Liver (tissue), 9 donors: ENCODE data around the gene UBE2E2. TPM values are rescaled to one million over a fixed set of nuclear protein-coding genes. Genes with fewer than 3 reads are reported as not detected.

Experiments used
- DNase-seq: peaks from one replicate; pipeline ENCODE4 v3.0.0-alpha.2; 2017; ENCODE audit warnings: low spot score
- H3K27ac ChIP-seq, 2 donors: one replicate each; pipeline ENCODE4 v1.7.0; 2013; ENCODE audit warnings: inconsistent platforms in 2 of 2, low read length in 2 of 2, control low read depth in 1 of 2, low read depth in 1 of 2, mild to moderate bottlenecking in 1 of 2
- H3K27me3 ChIP-seq, 4 donors: one replicate each; pipeline versions ENCODE4 v1.6.1 to v1.7.0; 2013; ENCODE audit warnings: low read length in 3 of 4, inconsistent platforms in 1 of 4, mild to moderate bottlenecking in 1 of 4, moderate library complexity in 1 of 4; ENCODE audit not compliant: control insufficient read depth in 4 of 4, insufficient read depth in 4 of 4
- H3K36me3 ChIP-seq, 4 donors: one replicate each; pipeline versions ENCODE4 v1.6.1 to v1.7.0; 2013; ENCODE audit warnings: low read length in 3 of 4, mild to moderate bottlenecking in 3 of 4, low read depth in 1 of 4, moderate library complexity in 1 of 4; ENCODE audit not compliant: control insufficient read depth in 4 of 4, insufficient read depth in 3 of 4
- H3K4me1 ChIP-seq, 4 donors: one replicate each; pipeline versions ENCODE4 v1.6.1 to v1.7.0; 2013; ENCODE audit warnings: low read length in 3 of 4, mild to moderate bottlenecking in 3 of 4, moderate library complexity in 1 of 4; ENCODE audit not compliant: control insufficient read depth in 4 of 4, insufficient read depth in 4 of 4
- H3K4me3 ChIP-seq, 3 donors: one replicate each; pipeline versions ENCODE4 v1.6.1 to v1.7.0; 2013; ENCODE audit warnings: low read length in 3 of 3, control low read depth in 1 of 3, low read depth in 1 of 3, mild to moderate bottlenecking in 1 of 3
- H3K9ac ChIP-seq, 2 donors: one replicate each; pipeline ENCODE4 v1.7.0; 2013; ENCODE audit warnings: low read length in 2 of 2, mild to moderate bottlenecking in 2 of 2, moderate library complexity in 2 of 2, control low read depth in 1 of 2, low read depth in 1 of 2
- H3K9me3 ChIP-seq, 4 donors: one replicate each; pipeline versions ENCODE4 v1.6.1 to v1.7.0; 2013; ENCODE audit warnings: low read length in 3 of 4; ENCODE audit not compliant: control insufficient read depth in 4 of 4
- ATF3 ChIP-seq: IDR thresholded peaks from 2 replicates; pipeline ENCODE4 v1.6.1; 2016; ENCODE audit warnings: antibody characterized with exemption
- EGR1 ChIP-seq, 2 donors: IDR thresholded peaks; 2 replicates each; pipeline ENCODE4 v1.6.1; 2016 to 2018; ENCODE audit warnings: antibody characterized with exemption in 2 of 2, low read depth in 2 of 2
- FOXA1 ChIP-seq: IDR thresholded peaks from 2 replicates; pipeline ENCODE4 v1.6.1; 2016; ENCODE audit warnings: antibody characterized with exemption
- FOXA2 ChIP-seq: IDR thresholded peaks from 2 replicates; pipeline ENCODE4 v1.6.1; 2016; ENCODE audit warnings: antibody characterized with exemption
- GABPA ChIP-seq, 2 donors: IDR thresholded peaks in 1 of 2; conservative IDR thresholded peaks in 1 of 2; 2 replicates each; pipeline ENCODE4 v1.6.1; 2016; ENCODE audit warnings: antibody characterized with exemption in 2 of 2, mild to moderate bottlenecking in 1 of 2, moderate library complexity in 1 of 2
- HNF4A ChIP-seq, 2 donors: conservative IDR thresholded peaks; 2 replicates each; pipeline ENCODE4 v1.6.1; 2016; ENCODE audit warnings: antibody characterized with exemption in 2 of 2, mild to moderate bottlenecking in 2 of 2
- JUND ChIP-seq, 2 donors: IDR thresholded peaks; 2 replicates each; pipeline ENCODE4 v1.6.1; 2016; ENCODE audit warnings: antibody characterized with exemption in 2 of 2
- NR2F2 ChIP-seq: IDR thresholded peaks from 2 replicates; pipeline ENCODE4 v1.6.1; 2016; ENCODE audit warnings: antibody characterized with exemption
- RAD21 ChIP-seq, 2 donors: IDR thresholded peaks; 2 replicates each; pipeline ENCODE4 v1.6.1; 2016; ENCODE audit warnings: antibody characterized with exemption in 2 of 2, mild to moderate bottlenecking in 2 of 2
- REST ChIP-seq: IDR thresholded peaks from 2 replicates; pipeline ENCODE4 v1.6.1; 2016; ENCODE audit warnings: antibody characterized with exemption, mild to moderate bottlenecking
- RXRA ChIP-seq, 2 donors: IDR thresholded peaks; 2 replicates each; pipeline ENCODE4 v1.6.1; 2017 to 2018; ENCODE audit warnings: antibody characterized with exemption in 2 of 2, mild to moderate bottlenecking in 1 of 2
- SP1 ChIP-seq: IDR thresholded peaks from 2 replicates; pipeline ENCODE4 v1.6.1; 2018; ENCODE audit warnings: antibody characterized with exemption, mild to moderate bottlenecking
- TAF1 ChIP-seq: conservative IDR thresholded peaks from 2 replicates; pipeline ENCODE4 v1.6.1; 2016; ENCODE audit warnings: antibody characterized with exemption, mild to moderate bottlenecking
- YY1 ChIP-seq: IDR thresholded peaks from 2 replicates; pipeline ENCODE4 v1.6.1; 2016; ENCODE audit warnings: antibody characterized with exemption, mild to moderate bottlenecking
- WGBS: extraction: QIAGEN DNeasy Blood & Tissue Kit; methylation state at CpG from one replicate; pipeline ENCODE4 v1.1.7; 2013; 5-methylcytosine and 5-hydroxymethylcytosine counted together
- polyA plus RNA-seq, 2 donors: library from polyadenylated mRNA; stranded (reverse) in 1 of 2; unstranded in 1 of 2; fragments of 200-250 nt in 1 of 2; fragments of >200 nt in 1 of 2; fragmentation: Nextera tagmentation in 1 of 2; extraction: Ambion mirVana in 1 of 2; gene quantifications; one replicate each; pipeline versions ENCODE4 v1.2.1 to v1.2.3, GENCODE V29; 2013 to 2015
- total RNA-seq, 2 donors: library from RNA; depleted of rRNA; stranded (reverse); fragments of >200 nt; gene quantifications; one replicate each; pipeline ENCODE4 v1.2.3, GENCODE V29; 2014
- TF ChIP-seq, protein P1 (sequence below): fragments of 150-350 bp; IDR thresholded peaks from 2 replicates; pipeline ENCODE4 v1.5.1; 2017; ENCODE audit warnings: improper control_type of control experiment, low read depth, low read length; ENCODE audit not compliant: missing input control
- TF ChIP-seq, protein P2 (sequence below): IDR thresholded peaks from 2 replicates; pipeline ENCODE4 v1.6.1; 2016; ENCODE audit warnings: antibody characterized with exemption
- TF ChIP-seq, protein P3 (sequence below): IDR thresholded peaks from 2 replicates; pipeline ENCODE4 v1.6.1; 2016; ENCODE audit warnings: antibody characterized with exemption
- donor health status: healthy.
- donor health status: healthy.
- donor health status: healthy.
- donor health status: healthy.
- donor health status: healthy.

Gene UBE2E2
- total and polyA plus RNA-seq, 4 donors = 9.0 to 27.8 (median 16.8) TPM

DNA sequence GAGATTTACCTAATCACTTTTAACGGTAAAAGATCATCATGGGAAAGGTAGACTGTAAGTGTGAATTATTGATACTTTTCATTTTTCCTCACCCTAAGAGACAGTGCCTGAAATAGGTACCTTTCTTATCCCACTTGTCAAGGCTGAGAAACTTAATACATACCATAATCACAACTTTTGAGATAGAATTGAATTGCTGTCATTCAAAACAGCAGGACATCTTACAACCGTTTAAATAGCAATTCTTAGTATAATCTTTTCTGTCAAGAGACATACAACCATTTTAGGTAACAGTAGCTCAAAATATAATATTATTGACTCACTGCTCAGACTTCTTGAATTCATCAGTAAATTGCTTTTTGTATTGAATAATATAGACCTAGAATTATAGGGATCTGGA, 10.7 kb downstream of the UBE2E2 start:
- H3K4me3 ChIP-seq = no peak overlapping the region
- H3K9me3 ChIP-seq = no peaks in the 10 kb centered on the region
- no peaks in the 10 kb centered on the region for H3K27me3 ChIP-seq
- 67% methylated on average over 2 of the region's 2 CpGs for WGBS
- peaks cover 0 to 9% (median 6%) of the 10 kb centered on the region in 4 donors for H3K4me1 ChIP-seq
- H3K9ac ChIP-seq = no peak overlapping the region
- no peaks in the 10 kb centered on the region for H3K36me3 ChIP-seq
- no peak for DNase-seq
- TF ChIP-seq FOXA2 (no peak), SP1 (no peak), RAD21 (IDR thresholded peaks at IDR 0.05) (no peak)
- no peak overlapping the region for H3K27ac ChIP-seq

- WGBS = 79% methylated on average over 5 of the region's 5 CpGs
- no peaks in the 10 kb centered on the region for H3K36me3 ChIP-seq
- no peak for DNase-seq
These were observed 14.9 kb downstream of the UBE2E2 start for GRCh38 chr3:23217872-23218554.

DNA sequence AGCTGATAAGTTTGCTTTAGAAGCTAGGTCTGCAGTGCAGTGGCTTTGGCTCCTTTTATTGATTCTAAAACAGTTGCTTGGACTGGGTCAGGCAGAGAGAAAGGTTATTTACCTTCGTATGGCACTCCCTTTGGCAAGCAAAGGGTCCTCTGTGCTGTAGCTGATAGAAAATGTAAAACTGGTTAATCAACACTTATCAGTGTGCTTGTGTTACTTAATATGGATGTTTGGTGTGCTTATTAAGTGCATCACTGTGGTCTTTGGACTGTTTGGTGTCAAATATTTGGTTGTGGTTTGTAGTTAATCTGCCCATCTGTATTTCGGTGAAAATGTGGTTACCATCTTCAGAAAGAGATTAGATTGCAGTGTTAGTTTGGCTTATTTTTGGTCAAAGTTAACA, 16.0 kb downstream of the UBE2E2 start:
- no peaks in the 10 kb centered on the region for H3K9me3 ChIP-seq
- H3K36me3 ChIP-seq = no peaks in the 10 kb centered on the region
- no peak overlapping the region for H3K4me3 ChIP-seq
- peaks cover 0 to 12% (median 5%) of the 10 kb centered on the region in 4 donors for H3K4me1 ChIP-seq
- no peak for DNase-seq
- H3K27ac ChIP-seq = no peak overlapping the region
- no peak overlapping the region for H3K9ac ChIP-seq
- 13% methylated on average over 2 of the region's 2 CpGs for WGBS
- H3K27me3 ChIP-seq = no peaks in the 10 kb centered on the region
- TF ChIP-seq JUND (IDR thresholded peaks at IDR 0.05) (no peak), REST (no peak), RAD21 (IDR thresholded peaks at IDR 0.05) (no peak), TAF1 (no peak), FOXA2 (no peak), RXRA (IDR thresholded peaks at IDR 0.05) (peak; percentile 42 to 50), EGR1 (IDR thresholded peaks at IDR 0.05; ENCODE audit: low read depth in 2 of 2) (no peak), HNF4A (conservative IDR thresholded peaks at IDR 0.05) (peak; percentile 69 to 73), SP1 (peak; percentile 54), YY1 (peak; percentile 40)
- TF ChIP-seq, protein P1, sequence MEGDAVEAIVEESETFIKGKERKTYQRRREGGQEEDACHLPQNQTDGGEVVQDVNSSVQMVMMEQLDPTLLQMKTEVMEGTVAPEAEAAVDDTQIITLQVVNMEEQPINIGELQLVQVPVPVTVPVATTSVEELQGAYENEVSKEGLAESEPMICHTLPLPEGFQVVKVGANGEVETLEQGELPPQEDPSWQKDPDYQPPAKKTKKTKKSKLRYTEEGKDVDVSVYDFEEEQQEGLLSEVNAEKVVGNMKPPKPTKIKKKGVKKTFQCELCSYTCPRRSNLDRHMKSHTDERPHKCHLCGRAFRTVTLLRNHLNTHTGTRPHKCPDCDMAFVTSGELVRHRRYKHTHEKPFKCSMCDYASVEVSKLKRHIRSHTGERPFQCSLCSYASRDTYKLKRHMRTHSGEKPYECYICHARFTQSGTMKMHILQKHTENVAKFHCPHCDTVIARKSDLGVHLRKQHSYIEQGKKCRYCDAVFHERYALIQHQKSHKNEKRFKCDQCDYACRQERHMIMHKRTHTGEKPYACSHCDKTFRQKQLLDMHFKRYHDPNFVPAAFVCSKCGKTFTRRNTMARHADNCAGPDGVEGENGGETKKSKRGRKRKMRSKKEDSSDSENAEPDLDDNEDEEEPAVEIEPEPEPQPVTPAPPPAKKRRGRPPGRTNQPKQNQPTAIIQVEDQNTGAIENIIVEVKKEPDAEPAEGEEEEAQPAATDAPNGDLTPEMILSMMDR = no peak
- TF ChIP-seq, protein P2, sequence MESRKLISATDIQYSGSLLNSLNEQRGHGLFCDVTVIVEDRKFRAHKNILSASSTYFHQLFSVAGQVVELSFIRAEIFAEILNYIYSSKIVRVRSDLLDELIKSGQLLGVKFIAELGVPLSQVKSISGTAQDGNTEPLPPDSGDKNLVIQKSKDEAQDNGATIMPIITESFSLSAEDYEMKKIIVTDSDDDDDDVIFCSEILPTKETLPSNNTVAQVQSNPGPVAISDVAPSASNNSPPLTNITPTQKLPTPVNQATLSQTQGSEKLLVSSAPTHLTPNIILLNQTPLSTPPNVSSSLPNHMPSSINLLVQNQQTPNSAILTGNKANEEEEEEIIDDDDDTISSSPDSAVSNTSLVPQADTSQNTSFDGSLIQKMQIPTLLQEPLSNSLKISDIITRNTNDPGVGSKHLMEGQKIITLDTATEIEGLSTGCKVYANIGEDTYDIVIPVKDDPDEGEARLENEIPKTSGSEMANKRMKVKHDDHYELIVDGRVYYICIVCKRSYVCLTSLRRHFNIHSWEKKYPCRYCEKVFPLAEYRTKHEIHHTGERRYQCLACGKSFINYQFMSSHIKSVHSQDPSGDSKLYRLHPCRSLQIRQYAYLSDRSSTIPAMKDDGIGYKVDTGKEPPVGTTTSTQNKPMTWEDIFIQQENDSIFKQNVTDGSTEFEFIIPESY = peak; percentile 32

More at GRCh38 chr3:23217872-23218554, 14.9 kb downstream of the UBE2E2 start:
- Histone ChIP-seq H3K4me3 (no peak overlapping the region), H3K4me1 (peaks cover 0 to 12% (median 5%) of the 10 kb centered on the region in 4 donors), H3K9me3 (no peaks in the 10 kb centered on the region), H3K27ac (no peak overlapping the region), H3K27me3 (no peaks in the 10 kb centered on the region), H3K9ac (no peak overlapping the region)
- TF ChIP-seq, protein P1 = no peak
- TF ChIP-seq NR2F2 (no peak), ATF3 (no peak), GABPA (IDR thresholded peaks at IDR 0.05 in 1 of 2, conservative IDR thresholded peaks at IDR 0.05 in 1 of 2) (no peak), FOXA1 (no peak)
- TF ChIP-seq, protein P3, sequence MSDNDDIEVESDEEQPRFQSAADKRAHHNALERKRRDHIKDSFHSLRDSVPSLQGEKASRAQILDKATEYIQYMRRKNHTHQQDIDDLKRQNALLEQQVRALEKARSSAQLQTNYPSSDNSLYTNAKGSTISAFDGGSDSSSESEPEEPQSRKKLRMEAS = no peak
